Activated naive CD4-positive, alpha-beta T cell treated with anti-CD3 and anti-CD28 coated beads, Interleukin-2, amount 50 U/mL, for 16 hours (primary cell): ENCODE results near the gene NT5C2.
A peak's percentile ranks its signal among the peaks of the same experiment; 100 is the strongest.

Source experiments
- DNase-seq: peaks from one replicate; pipeline ENCODE4 v3.0.0-alpha.2; 2020

The NT5C2 gene

GRCh38 chr10:103053659-103054581 is 139.2 kb downstream of the NT5C2 start:
- peak; percentile 29 for DNase-seq

- no peak for DNase-seq
Observed at GRCh38 chr10:103049237-103049636, 143.8 kb downstream of the NT5C2 start.

GRCh38 chr10:103047381-103047780 is 145.7 kb downstream of the NT5C2 start:
- no peak for DNase-seq

GRCh38 chr10:103045961-103046360 is 147.1 kb downstream of the NT5C2 start:
- DNase-seq = no peak

GRCh38 chr10:103044942-103045489 is 148.1 kb downstream of the NT5C2 start:
- no peak for DNase-seq

GRCh38 chr10:103042908-103043307 is 150.2 kb downstream of the NT5C2 start:
- no peak for DNase-seq

GRCh38 chr10:103042129-103042528 is 150.9 kb downstream of the NT5C2 start:
- no peak for DNase-seq

GRCh38 chr10:103041391-103041790 is 151.7 kb downstream of the NT5C2 start:
- DNase-seq = no peak

GRCh38 chr10:103040418-103040817 is 152.7 kb downstream of the NT5C2 start:
- DNase-seq = no peak

GRCh38 chr10:103038570-103038969 is 154.5 kb downstream of the NT5C2 start:
- DNase-seq = no peak
